H1 (cell line): ENCODE results near the gene CHRM4. TPM values are rescaled to one million over a fixed set of nuclear protein-coding genes. Genes with fewer than 3 reads are reported as not detected.

Experiments
- CTCF ChIA-PET: fragments of 300-600 bp; sonication (Branson Sonifier 250); formaldehyde crosslinking; loops from one replicate; lab custom pipeline; 2021; ENCODE audit not compliant: partially characterized antibody; lab: Charles Lee
- POLR2A ChIA-PET: fragments of 300-600 bp; sonication (Branson Sonifier 250); formaldehyde crosslinking; loops from one replicate; lab custom pipeline; 2021; ENCODE audit warnings: inconsistent platforms; ENCODE audit not compliant: partially characterized antibody; lab: Charles Lee
- DNase-seq, 2 experiments: peaks; one replicate each; pipeline versions ENCODE4 v3.0.0 to v3.0.0-alpha.2; 2010 to 2022; ENCODE audit warnings: low spot score in 2 of 2, low read depth in 1 of 2, mixed read lengths in 1 of 2
- FAIRE-seq: peaks from 2 replicates; lab custom pipeline; 2011; peaks lifted over from hg19 to GRCh38; lab: Jason Lieb, UNC
- H2AFZ ChIP-seq: 2 replicates; pipeline ENCODE4 v1.8.1; 2012; ENCODE audit warnings: low read length, inconsistent platforms
- H2AK5ac ChIP-seq: 2 replicates; pipeline ENCODE4 v1.6.1; 2013; ENCODE audit warnings: low read depth, low read length
- H2BK120ac ChIP-seq: replicated peaks from 2 replicates; pipeline ENCODE3; 2013; ENCODE audit warnings: low read depth, low read length, inconsistent platforms
- H2BK12ac ChIP-seq: 2 replicates; pipeline ENCODE4 v1.6.1; 2013; ENCODE audit warnings: low read depth, low read length
- H2BK15ac ChIP-seq: 2 replicates; pipeline ENCODE4 v1.6.1; 2013; ENCODE audit warnings: low read length
- H2BK20ac ChIP-seq: 2 replicates; pipeline ENCODE4 v1.6.1; 2013; ENCODE audit warnings: low read length
- H2BK5ac ChIP-seq: 2 replicates; pipeline ENCODE4 v1.6.1; 2013; ENCODE audit warnings: low read depth, low read length
- H3K14ac ChIP-seq: 2 replicates; pipeline ENCODE4 v1.6.1; 2013; ENCODE audit warnings: inconsistent platforms; ENCODE audit not compliant: insufficient read length
- H3K18ac ChIP-seq: 2 replicates; pipeline ENCODE4 v1.6.1; 2013; ENCODE audit warnings: low read length; ENCODE audit errors: extremely low read depth
- H3K23ac ChIP-seq: 2 replicates; pipeline ENCODE4 v1.6.1; 2013; ENCODE audit warnings: inconsistent platforms; ENCODE audit not compliant: insufficient read length
- H3K23me2 ChIP-seq: 2 replicates; pipeline ENCODE4 v1.6.1; 2013; ENCODE audit warnings: low read depth, low read length
- H3K27ac ChIP-seq: 2 replicates; pipeline ENCODE4 v1.6.1; 2011; ENCODE audit warnings: low read depth, low read length, inconsistent platforms
- H3K27me3 ChIP-seq, 4 experiments: replicated peaks in 1 of 4; 1 replicate in 1 of 4; 2 replicates in 3 of 4; pipeline versions ENCODE4 v1.6.1 to v1.8.1; 2011 to 2013; ENCODE audit warnings: low read length in 3 of 4, mild to moderate bottlenecking in 3 of 4, inconsistent platforms in 2 of 4, mixed read lengths in 2 of 4, moderate library complexity in 1 of 4; ENCODE audit not compliant: control insufficient read depth in 3 of 4, insufficient read depth in 3 of 4; ENCODE audit errors: extremely low read depth in 1 of 4
- H3K36me3 ChIP-seq, 4 experiments: 2 replicates each; pipeline versions ENCODE4 v1.6.1 to v1.8.1; 2011 to 2013; ENCODE audit warnings: mild to moderate bottlenecking in 4 of 4, low read length in 3 of 4, moderate library complexity in 2 of 4, control low read depth in 1 of 4, inconsistent platforms in 1 of 4; ENCODE audit not compliant: insufficient read depth in 4 of 4, control insufficient read depth in 2 of 4
- H3K4ac ChIP-seq: replicated peaks from 2 replicates; pipeline ENCODE3; 2013; ENCODE audit warnings: low read length, low read depth, mixed read lengths, inconsistent platforms; ENCODE audit not compliant: insufficient read length
- H3K4me1 ChIP-seq, 4 experiments: replicated peaks in 1 of 4; 1 replicate in 1 of 4; 2 replicates in 3 of 4; pipeline versions ENCODE4 v1.6.1 to v1.8.1; 2011 to 2013; ENCODE audit warnings: low read length in 3 of 4, inconsistent platforms in 2 of 4, mixed read lengths in 1 of 4; ENCODE audit not compliant: insufficient read depth in 4 of 4, control insufficient read depth in 3 of 4
- H3K4me2 ChIP-seq, 2 experiments: 2 replicates each; pipeline versions ENCODE4 v1.6.1 to v1.8.1; 2011 to 2013; ENCODE audit warnings: low read depth in 2 of 2, low read length in 2 of 2, control low read depth in 1 of 2, inconsistent platforms in 1 of 2, mild to moderate bottlenecking in 1 of 2; ENCODE audit not compliant: insufficient read depth in 1 of 2
- H3K4me3 ChIP-seq, 4 experiments: fragments of 200-600, 300-600 bp in 1 of 4; sonication (generic), shearing (Covaris generic), sonication (Bioruptor Twin) in 1 of 4; 2 replicates each; pipeline versions ENCODE4 v1.5.1 to v1.8.1; 2011 to 2016; ENCODE audit warnings: low read length in 4 of 4, low read depth in 3 of 4, control low read depth in 2 of 4, inconsistent platforms in 2 of 4, mild to moderate bottlenecking in 2 of 4, mixed read lengths in 1 of 4, moderate library complexity in 1 of 4; ENCODE audit not compliant: insufficient read depth in 2 of 4; ENCODE audit errors: extremely low read depth in 1 of 4
- H3K56ac ChIP-seq: replicated peaks from 2 replicates; pipeline ENCODE3; 2013; ENCODE audit warnings: low read depth, mild to moderate bottlenecking, mixed read lengths, low read length, inconsistent platforms; ENCODE audit not compliant: insufficient read length
- H3K79me1 ChIP-seq: 2 replicates; pipeline ENCODE4 v1.6.1; 2013; ENCODE audit warnings: low read depth, low read length, control low read depth
- H3K79me2 ChIP-seq, 2 experiments: 2 replicates each; pipeline versions ENCODE4 v1.6.1 to v1.8.1; 2012 to 2013; ENCODE audit warnings: low read length in 2 of 2, mild to moderate bottlenecking in 2 of 2, inconsistent platforms in 1 of 2; ENCODE audit not compliant: insufficient read depth in 2 of 2, control insufficient read depth in 1 of 2
- H3K9ac ChIP-seq, 4 experiments: replicated peaks in 1 of 4; 1 replicate in 1 of 4; 2 replicates in 3 of 4; pipeline versions ENCODE4 v1.6.1 to v1.8.1; 2011 to 2013; ENCODE audit warnings: low read depth in 3 of 4, low read length in 3 of 4, control low read depth in 2 of 4, mild to moderate bottlenecking in 2 of 4, moderate library complexity in 2 of 4, inconsistent platforms in 1 of 4; ENCODE audit errors: extremely low read depth in 1 of 4
- H3K9me3 ChIP-seq, 2 experiments: 2 replicates each; pipeline versions ENCODE4 v1.6.1 to v1.8.1; 2012 to 2013; ENCODE audit warnings: mild to moderate bottlenecking in 2 of 2, moderate library complexity in 2 of 2, control low read depth in 1 of 2, inconsistent platforms in 1 of 2, low read depth in 1 of 2, low read length in 1 of 2, mixed read lengths in 1 of 2; ENCODE audit not compliant: insufficient read depth in 2 of 2
- H4K20me1 ChIP-seq, 2 experiments: replicated peaks in 1 of 2; 2 replicates each; pipeline versions ENCODE3 to v1.8.1; 2011 to 2013; ENCODE audit warnings: inconsistent platforms in 2 of 2, low read length in 2 of 2, mild to moderate bottlenecking in 1 of 2; ENCODE audit not compliant: insufficient read depth in 2 of 2, control insufficient read depth in 1 of 2
- H4K5ac ChIP-seq: 2 replicates; pipeline ENCODE4 v1.6.1; 2013; ENCODE audit warnings: low read length, low read depth, mixed read lengths, inconsistent platforms; ENCODE audit not compliant: insufficient read length
- H4K8ac ChIP-seq: 2 replicates; pipeline ENCODE4 v1.8.0; 2013; ENCODE audit warnings: mild to moderate bottlenecking, moderate library complexity, low read length, inconsistent platforms; ENCODE audit not compliant: insufficient read depth; ENCODE audit errors: extremely low read depth
- H4K91ac ChIP-seq: replicated peaks from 2 replicates; pipeline ENCODE3; 2013; ENCODE audit warnings: low read length, mixed read lengths, inconsistent platforms; ENCODE audit not compliant: insufficient read length
- CTCF ChIP-seq, 3 experiments: IDR thresholded peaks; 1 replicate in 2 of 3; 2 replicates in 1 of 3; pipeline versions ENCODE4 v1.5.1 to v1.6.1; 2011; ENCODE audit warnings: low read length in 3 of 3, mild to moderate bottlenecking in 3 of 3, inconsistent platforms in 2 of 3, low read depth in 1 of 3, moderate library complexity in 1 of 3; ENCODE audit not compliant: insufficient read depth in 1 of 3; ENCODE audit errors: control extremely low read depth in 1 of 3
- NRF1 ChIP-seq: IDR thresholded peaks from 2 replicates; pipeline ENCODE4 v1.6.1; 2011; ENCODE audit warnings: mild to moderate bottlenecking, low read depth, low read length, improper control_type of control experiment
- TEAD4 ChIP-seq: IDR thresholded peaks from 2 replicates; pipeline ENCODE4 v1.6.1; 2012; ENCODE audit warnings: low read depth, low read length, inconsistent platforms, mixed read lengths
- WGBS, 2 experiments: shearing (Covaris generic) in 1 of 2; methylation state at CpG; one replicate each; pipeline versions ENCODE4 v1.1.6 to v1.1.7; 2013 to 2015; ENCODE audit warnings: low lambda C conversion rate in 2 of 2, mixed read lengths in 2 of 2, inconsistent platforms in 1 of 2, low coverage in 1 of 2, missing lambda C conversion rate in 1 of 2; ENCODE audit not compliant: insufficient replicate concordance in 2 of 2, insufficient coverage in 1 of 2, insufficient read length in 1 of 2; ENCODE audit errors: extremely low coverage in 1 of 2, missing lambda C conversion rate in 1 of 2; 5-methylcytosine and 5-hydroxymethylcytosine counted together
- polyA plus RNA-seq, 7 experiments: library from polyadenylated mRNA; depleted of rRNA in 3 of 7; stranded (reverse) in 5 of 7; unstranded in 2 of 7; fragments of >200 nt in 5 of 7; fragments of 200-250 nt in 2 of 7; gene quantifications; 1 replicate in 5 of 7; 2 replicates in 1 of 7; 4 replicates in 1 of 7; pipeline versions ENCODE4 v1.2.1 to v1.2.3, GENCODE V29; 2011 to 2013; ENCODE audit warnings: missing spikeins in 2 of 7, mixed read lengths in 2 of 7
- total RNA-seq: library from RNA; stranded (reverse); fragmentation: NEBNext Ultra II Directional; extraction: Animal tissue kit (Norgen Biotek cat#: 25700); gene quantifications from 2 replicates; pipeline ENCODE4 v1.2.1, GENCODE V29; 2021

Gene CHRM4
- total and polyA plus RNA-seq, 2 of the 8 experiments (the other 6 are each of a cell fraction or from before 2014, with no cell fraction given), result 1.1 to 1.3 TPM

- Histone ChIP-seq H2AFZ (no peak overlapping the region), H3K79me2 (peaks cover 0 to 33% of the 10 kb centered on the region in 2 experiments; a peak in 2 of 4 replicates), H3K4me1 (peaks cover 0 to 20% (median 11%) of the 10 kb centered on the region in 4 experiments; a peak in 6 of 7 replicates), H3K18ac (no peak overlapping the region; the same call in 1 of the 2 replicates), H2BK15ac (no peak overlapping the region), H4K5ac (no peak overlapping the region), H3K56ac (no peak overlapping the region), H3K79me1 (peaks cover 17% of the 10 kb centered on the region), H2BK12ac (no peak overlapping the region; the same call in 1 of the 2 replicates), H3K36me3 (peaks cover 2 to 9% (median 4%) of the 10 kb centered on the region in 4 experiments; a peak in 5 of 8 replicates), H4K91ac (no peak overlapping the region), H3K27ac (no peak overlapping the region; the same call in 1 of the 2 replicates), H3K9ac (no peak overlapping the region), H2BK5ac (no peak overlapping the region), H2BK120ac (no peak overlapping the region), H3K4ac (no peak overlapping the region), H3K9me3 (no peaks in the 10 kb centered on the region), H3K23me2 (no peaks in the 10 kb centered on the region), H3K4me3 (no peak overlapping the region), H2AK5ac (no peak overlapping the region), H3K23ac (no peak overlapping the region), H4K8ac (peak overlapping the region; percentile 12; the same call in 1 of the 2 replicates), H3K14ac (no peak overlapping the region), H4K20me1 (peaks cover 8 to 37% of the 10 kb centered on the region in 2 experiments), H2BK20ac (no peak overlapping the region), H3K27me3 (no peaks in the 10 kb centered on the region), H3K4me2 (no peak overlapping the region)
- no peak for TF ChIP-seq TEAD4
- no peak for TF ChIP-seq NRF1
- peak in 1 of 3 experiments; percentile 2; a peak in 1 of 4 replicates for TF ChIP-seq CTCF (IDR thresholded peaks at IDR 0.05; ENCODE audit: control extremely low read depth in 1 of 3, insufficient read depth in 1 of 3, low read depth in 1 of 3, low read length in 3 of 3)
- WGBS, 2 experiments, result 94% methylated on average over 24 of the region's 31 CpGs; no CpG with 5 or more reads in 1 of the 2 experiments
- ChIA-PET CTCF (interaction anchor here (0.7 to 44.5 kb wide), 16 partner anchors 11 to 485 kb away, joined by 3 to 1004 read pairs (median 6); partner anchors contain the start of genes CHRM4 and DGKZ), POLR2A (interaction anchor here (0.5 to 7.8 kb wide), 6 partner anchors 9 to 431 kb away, joined by 3 to 69 read pairs (median 4); partner anchors contain the start of genes DGKZ and MDK)
- DNase-seq, result no peak
- FAIRE-seq, result no peak
These were observed 24.9 kb downstream of the CHRM4 start for GRCh38 chr11:46366661-46367161.
